Upper lobe of right lung (tissue), 1 donor: Measurements from ENCODE around the gene MAP1LC3A. TPM values are rescaled to one million over a fixed set of nuclear protein-coding genes. Genes with fewer than 3 reads are reported as not detected.

Experiments
- ATAC-seq: fragments of 200-7000 bp; cut with Tn5 transposase; one replicate; pipeline ENCODE4 v1.9.1; 2020; ENCODE audit warnings: mild to moderate bottlenecking, moderate library complexity
- DNase-seq: peaks from one replicate; pipeline ENCODE4 v3.0.0-alpha.2; 2020
- H3K27ac ChIP-seq: fragments of 200-600 bp; one replicate; pipeline ENCODE4 v1.8.0; 2022
- H3K27me3 ChIP-seq: fragments of 200-600 bp; one replicate; pipeline ENCODE4 v1.8.0; 2022; ENCODE audit warnings: mild to moderate bottlenecking
- H3K36me3 ChIP-seq: fragments of 200-600 bp; one replicate; pipeline ENCODE4 v1.8.0; 2022
- H3K4me1 ChIP-seq: fragments of 200-600 bp; one replicate; pipeline ENCODE4 v1.8.0; 2022
- H3K4me3 ChIP-seq: fragments of 200-600 bp; one replicate; pipeline ENCODE4 v1.8.0; 2022; ENCODE audit warnings: mild to moderate bottlenecking
- H3K9me3 ChIP-seq: fragments of 200-600 bp; one replicate; pipeline ENCODE4 v1.8.0; 2022
- CTCF ChIP-seq: fragments of 200-600 bp; IDR thresholded peaks from one replicate; pipeline ENCODE4 v1.8.0; 2022; ENCODE audit warnings: antibody characterized with exemption
- intact Hi-C: fragments of 100-400 bp; cut with DNase I; formaldehyde crosslinking; loops from one replicate; pipeline ENCODE4 v1.11.0; 2022
- total RNA-seq: library from RNA; stranded (reverse); fragmentation: NEBNext Ultra II Directional; extraction: Animal tissue kit (Norgen Biotek cat#: 25700); gene quantifications from one replicate; pipeline ENCODE4 v1.2.1, GENCODE V29; 2021
- donor health status: DM: no; HTN: yes; CAD: no; lungs with severe emphysema.

The MAP1LC3A gene
- total RNA-seq, 1 donor from 2014 or later, result 45.9 TPM

GRCh38 chr20:34541917-34542316 is 16.6 kb upstream of the MAP1LC3A start:
- no peak overlapping the region for H3K27ac ChIP-seq

GRCh38 chr20:34542439-34542838 is 16.1 kb upstream of the MAP1LC3A start:
- no peak for TF ChIP-seq CTCF
- H3K27ac ChIP-seq, result no peak overlapping the region
- intact Hi-C loops, result no loop called here
- H3K27me3 ChIP-seq, result no peaks in the 10 kb centered on the region
- H3K4me3 ChIP-seq, result no peak overlapping the region
- H3K36me3 ChIP-seq, result peaks cover 42% of the 10 kb centered on the region
- ATAC-seq (no peak), DNase-seq (no peak)
- H3K4me1 ChIP-seq, result peaks cover 5% of the 10 kb centered on the region
- H3K9me3 ChIP-seq, result no peaks in the 10 kb centered on the region

More at GRCh38 chr20:34541917-34542316, 16.6 kb upstream of the MAP1LC3A start:
- no peak for ATAC-seq
- Histone ChIP-seq H3K36me3 (peaks cover 47% of the 10 kb centered on the region), H3K4me1 (peaks cover 5% of the 10 kb centered on the region), H3K4me3 (no peak overlapping the region), H3K9me3 (no peaks in the 10 kb centered on the region), H3K27me3 (no peaks in the 10 kb centered on the region)
- intact Hi-C loops, result no loop called here
- no peak for DNase-seq
- TF ChIP-seq CTCF, result no peak

- TF ChIP-seq CTCF, result no peak
- Histone ChIP-seq H3K27me3 (no peaks in the 10 kb centered on the region), H3K4me1 (peaks cover 3% of the 10 kb centered on the region), H3K9me3 (no peaks in the 10 kb centered on the region), H3K36me3 (peaks cover 35% of the 10 kb centered on the region), H3K4me3 (no peak overlapping the region), H3K27ac (no peak overlapping the region)
- DNase-seq, result no peak
- intact Hi-C loops, result no loop called here
- no peak for ATAC-seq
These were observed 15.0 kb upstream of the MAP1LC3A start for GRCh38 chr20:34543463-34544056.

GRCh38 chr20:34544109-34544796 is 14.3 kb upstream of the MAP1LC3A start:
- TF ChIP-seq CTCF, result no peak
- Histone ChIP-seq H3K9me3 (no peaks in the 10 kb centered on the region), H3K27ac (no peak overlapping the region), H3K36me3 (peaks cover 28% of the 10 kb centered on the region), H3K27me3 (no peaks in the 10 kb centered on the region), H3K4me1 (no peaks in the 10 kb centered on the region), H3K4me3 (peak overlapping the region; percentile 16)
- DNase-seq (no peak), ATAC-seq (peak; percentile 74)
- intact Hi-C loops, result no loop called here

- Histone ChIP-seq H3K9me3 (no peaks in the 10 kb centered on the region), H3K27ac (no peak overlapping the region), H3K36me3 (peaks cover 4% of the 10 kb centered on the region), H3K4me1 (no peaks in the 10 kb centered on the region), H3K27me3 (no peaks in the 10 kb centered on the region), H3K4me3 (no peak overlapping the region)
- DNase-seq (no peak), ATAC-seq (no peak)
- intact Hi-C loops, result no loop called here
- TF ChIP-seq CTCF, result no peak
These were observed 11.8 kb upstream of the MAP1LC3A start for GRCh38 chr20:34546751-34547181.
